HG03521 (cell line): ENCODE results near the gene GPSM1.

Source experiments
- ATAC-seq: cut with Tn5 transposase; IDR thresholded peaks from one replicate; pipeline ENCODE4 v1.9.1; 2021; ENCODE audit warnings: mild to moderate bottlenecking, moderate library complexity; ENCODE audit not compliant: unreplicated experiment

Gene GPSM1

GRCh38 chr9:136303825-136304416 lies 23.4 kb upstream of the GPSM1 start, which contains the start of gene CCDC187:
Gene CCDC187, minus strand, starts transcription at chr9:136304094. Its CDS starts 264 bp downstream, at chr9:136303830.
- no peak for ATAC-seq

DNA sequence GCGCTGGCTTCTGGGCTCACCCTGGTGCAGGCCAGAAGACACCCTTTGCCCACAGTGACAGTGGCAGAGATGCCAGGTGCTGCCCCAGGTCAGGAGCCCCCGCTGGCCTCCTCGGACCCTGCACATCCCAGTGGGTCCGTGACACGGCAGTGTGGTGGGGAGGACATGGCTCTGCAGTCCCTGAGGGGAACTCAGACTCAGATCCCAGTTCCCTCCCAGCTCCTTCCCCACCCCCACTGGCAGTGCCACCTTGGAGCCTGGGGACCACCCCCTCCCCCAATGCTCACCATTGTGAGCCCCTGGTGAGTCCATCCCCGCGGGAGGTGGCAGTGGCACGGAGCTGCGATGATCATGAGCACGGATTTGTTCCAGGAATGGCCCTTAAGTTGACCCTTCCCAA lies 22.9 kb upstream of the GPSM1 start:
- ATAC-seq, result no peak

- no peak for ATAC-seq
These were observed 22.4 kb upstream of the GPSM1 start for GRCh38 chr9:136304981-136305380.

DNA sequence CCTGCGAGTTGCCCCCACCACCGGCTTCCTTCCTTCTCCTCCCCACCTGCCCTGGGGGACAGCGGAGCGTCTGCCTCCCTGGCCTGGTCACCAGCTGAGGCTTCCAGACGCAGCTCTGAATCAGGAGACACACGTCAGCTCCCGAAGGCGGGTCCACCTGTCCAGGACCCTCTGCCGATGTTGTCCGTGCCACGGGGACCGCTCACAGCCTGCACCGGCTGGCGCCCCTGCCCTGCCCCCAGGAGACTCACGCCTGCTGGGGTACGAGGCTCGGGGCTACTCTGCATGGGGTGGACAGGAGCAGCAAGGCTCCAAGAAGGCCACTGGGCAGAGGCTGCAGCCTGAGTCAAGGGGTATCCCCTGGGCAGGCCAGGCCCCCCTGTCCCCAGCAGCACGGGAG lies 21.5 kb upstream of the GPSM1 start:
- no peak for ATAC-seq

GRCh38 chr9:136306211-136307208 lies 20.8 kb upstream of the GPSM1 start:
- no peak for ATAC-seq

DNA sequence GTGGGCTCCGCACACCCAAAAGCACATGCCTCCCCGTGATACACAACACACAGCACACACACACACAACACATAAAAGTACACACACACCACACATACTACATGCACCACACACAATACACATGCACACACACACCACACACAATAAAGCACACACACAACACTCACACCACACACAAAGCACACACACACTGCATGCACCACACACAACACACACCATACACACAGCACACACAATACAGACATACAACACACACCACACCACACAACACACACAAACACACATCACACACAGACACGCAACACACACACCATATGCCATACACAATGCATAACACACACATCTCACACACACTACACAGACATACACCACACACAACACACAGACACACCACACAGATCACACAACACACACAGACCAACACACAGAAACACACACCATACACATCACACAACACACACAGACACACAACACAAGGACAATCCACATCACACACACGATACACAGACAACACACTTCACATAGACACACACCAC lies 20.1 kb upstream of the GPSM1 start:
- ATAC-seq, result no peak

GRCh38 chr9:136308006-136308701 lies 19.2 kb upstream of the GPSM1 start:
- ATAC-seq, result no peak

DNA sequence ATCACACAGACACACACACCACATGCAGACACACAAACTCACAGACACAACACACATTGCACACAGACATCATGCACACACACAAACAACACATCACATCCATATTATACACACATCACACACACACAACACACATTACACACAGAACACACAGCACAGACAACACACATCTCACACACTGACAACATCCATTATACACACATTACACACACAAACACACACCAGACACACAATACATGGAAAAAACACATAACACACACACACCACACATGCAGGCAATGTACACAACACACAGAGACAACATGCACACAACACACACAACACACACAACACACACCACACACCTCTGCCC lies 18.7 kb upstream of the GPSM1 start:
- ATAC-seq, result no peak

DNA sequence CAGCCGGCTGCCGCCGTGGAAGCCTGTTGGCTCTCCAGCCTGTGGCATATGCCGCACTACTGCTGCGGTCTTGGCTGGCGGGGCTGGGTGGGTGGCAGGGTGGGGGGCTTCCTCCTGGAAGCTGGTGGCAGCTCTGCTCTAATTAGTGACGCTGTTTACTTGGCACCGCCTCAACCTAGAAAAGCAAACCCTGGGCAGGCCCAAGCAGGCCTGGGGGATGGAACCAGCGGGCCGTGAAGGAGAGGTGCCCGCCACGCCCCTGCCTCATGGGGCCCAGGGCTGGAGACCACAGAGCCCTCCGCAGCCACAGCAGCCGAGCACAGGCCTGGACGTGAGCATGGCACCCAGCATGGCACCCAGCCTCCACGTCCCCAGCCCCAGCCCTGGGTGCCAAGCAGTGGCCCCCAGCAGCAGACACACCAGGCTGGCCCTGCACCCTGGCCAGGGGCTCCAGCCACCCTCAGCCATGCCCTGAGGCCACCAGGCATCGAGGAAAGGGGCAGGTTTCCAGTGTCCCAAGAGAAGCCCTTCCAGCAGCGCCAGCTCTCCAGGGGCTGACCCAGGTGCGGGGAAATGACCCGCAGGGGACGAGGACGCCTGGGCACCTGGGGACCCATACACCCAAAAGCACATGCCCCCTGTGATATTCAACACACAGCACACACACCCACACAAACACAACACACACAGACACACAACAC lies 18.1 kb upstream of the GPSM1 start:
- no peak for ATAC-seq

- no peak for ATAC-seq
These were observed 17.5 kb upstream of the GPSM1 start for GRCh38 chr9:136309806-136310220.

- no peak for ATAC-seq
These were observed 16.9 kb upstream of the GPSM1 start for GRCh38 chr9:136310273-136311030.

DNA sequence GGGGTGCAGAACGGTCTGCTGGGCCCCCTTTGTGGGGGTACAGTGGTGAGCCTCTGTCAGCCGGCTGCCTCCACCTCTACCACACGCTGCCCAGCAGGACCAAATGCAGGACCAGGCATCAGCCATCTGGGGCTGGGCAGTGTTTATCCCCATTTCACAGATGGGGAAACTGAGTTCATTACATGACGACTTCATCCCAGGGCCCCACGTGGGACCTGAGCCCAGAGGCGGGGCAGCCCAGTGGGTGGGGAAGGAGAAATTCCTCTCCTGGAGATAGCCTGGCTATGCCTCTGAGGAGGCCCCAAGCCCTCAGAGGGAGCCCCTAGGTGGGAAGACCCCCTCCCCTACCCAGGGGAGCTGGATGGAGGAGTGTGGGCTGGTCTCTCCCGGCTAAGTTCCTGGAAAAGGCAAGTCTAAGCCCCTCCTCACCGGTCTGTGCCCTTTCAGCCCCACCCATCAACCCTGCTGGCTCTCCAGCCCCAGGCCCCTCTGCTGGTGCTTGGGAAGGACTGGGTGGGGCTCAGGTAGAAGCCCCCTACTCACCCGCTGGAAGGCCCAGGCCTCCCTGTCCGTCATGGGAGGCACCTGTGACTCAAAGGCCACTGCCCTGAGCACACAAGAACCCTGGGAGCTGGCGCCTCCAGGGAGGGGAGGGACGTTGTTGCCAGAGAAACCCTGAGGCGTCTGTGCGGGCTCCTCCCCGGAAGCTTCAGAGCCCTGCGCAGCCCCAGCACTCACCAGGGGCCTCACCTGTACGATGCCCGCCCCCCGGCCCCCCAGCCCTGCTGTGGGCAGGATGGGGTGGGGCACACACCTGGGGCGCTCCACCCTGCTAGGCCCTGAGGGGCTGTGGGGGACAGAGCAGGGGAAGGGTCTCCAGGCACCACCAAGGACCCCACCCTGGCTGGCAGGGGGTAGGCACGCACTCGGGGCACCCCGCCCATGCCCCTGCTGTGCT lies 16.0 kb upstream of the GPSM1 start:
- no peak for ATAC-seq

GRCh38 chr9:136312009-136312375 lies 15.3 kb upstream of the GPSM1 start:
- no peak for ATAC-seq

- no peak for ATAC-seq
These were observed 14.9 kb upstream of the GPSM1 start for GRCh38 chr9:136312436-136312835.

- no peak for ATAC-seq
These were observed 14.0 kb upstream of the GPSM1 start for GRCh38 chr9:136313111-136314055.

- no peak for ATAC-seq
These were observed 13.3 kb upstream of the GPSM1 start for GRCh38 chr9:136314056-136314416.

- ATAC-seq, result no peak
These were observed 12.4 kb upstream of the GPSM1 start for GRCh38 chr9:136314944-136315343.

GRCh38 chr9:136316271-136316751 lies 11.0 kb upstream of the GPSM1 start:
- ATAC-seq, result no peak
